OCI-LY3 (cell line): ENCODE measurements around the gene IL21R.

Experiments
- CTCF ChIP-seq: fragments of 200-600, 300-600 bp; sonication (generic); IDR thresholded peaks from 2 replicates; pipeline ENCODE4 v1.5.1; 2014; ENCODE audit warnings: antibody characterized with exemption, low read length, low read depth
- EZH2phosphoT487 ChIP-seq: fragments of 200-600 bp; shearing (Covaris generic); IDR thresholded peaks from 2 replicates; pipeline ENCODE4 v1.6.1; 2018; ENCODE audit warnings: antibody characterized with exemption, mixed run types, low read depth

- TF ChIP-seq EZH2phosphoT487 (no peak), CTCF (no peak)
These were observed 28.0 kb downstream of the IL21R start for GRCh38 chr16:27429981-27430441.
